Measurements from ENCODE around the gene ADGRF3.

ADGRF3 gene

GRCh38 chr2:26285931-26286330 lies 60.7 kb downstream of the ADGRF3 start:
- in situ Hi-C loops (cut with MboI; ENCODE audit: low sequenced_read_pairs, unreplicated experiment): no loop called here
- DNase-seq (ENCODE audit: low spot score): no peak
- no peak for TF ChIP-seq CTCF (IDR thresholded peaks at IDR 0.05; ENCODE audit: borderline replicate concordance, control extremely low read depth, extremely low read depth, insufficient read depth, missing control alignments)

- TF ChIP-seq CTCF (IDR thresholded peaks at IDR 0.05; ENCODE audit: borderline replicate concordance, control extremely low read depth, extremely low read depth, insufficient read depth, missing control alignments): no peak
- in situ Hi-C loops (cut with MboI; ENCODE audit: low sequenced_read_pairs, unreplicated experiment): no loop called here
- no peak for DNase-seq (ENCODE audit: low spot score)
These were observed 62.5 kb downstream of the ADGRF3 start for GRCh38 chr2:26284132-26284531.

GRCh38 chr2:26283606-26284005 lies 63.0 kb downstream of the ADGRF3 start:
- in situ Hi-C loops (cut with MboI; ENCODE audit: low sequenced_read_pairs, unreplicated experiment): no loop called here
- TF ChIP-seq CTCF (IDR thresholded peaks at IDR 0.05; ENCODE audit: borderline replicate concordance, control extremely low read depth, extremely low read depth, insufficient read depth, missing control alignments): no peak
- no peak for DNase-seq (ENCODE audit: low spot score)

- TF ChIP-seq CTCF (IDR thresholded peaks at IDR 0.05; ENCODE audit: borderline replicate concordance, control extremely low read depth, extremely low read depth, insufficient read depth, missing control alignments): no peak
- DNase-seq (ENCODE audit: low spot score): no peak
- in situ Hi-C loops (cut with MboI; ENCODE audit: low sequenced_read_pairs, unreplicated experiment): no loop called here
These were observed 65.4 kb downstream of the ADGRF3 start for GRCh38 chr2:26281226-26281625.

- in situ Hi-C loops (cut with MboI; ENCODE audit: low sequenced_read_pairs, unreplicated experiment): no loop called here
- TF ChIP-seq CTCF (IDR thresholded peaks at IDR 0.05; ENCODE audit: borderline replicate concordance, control extremely low read depth, extremely low read depth, insufficient read depth, missing control alignments): no peak
- DNase-seq (ENCODE audit: low spot score): no peak
These were observed 66.7 kb downstream of the ADGRF3 start for GRCh38 chr2:26279886-26280285.

- DNase-seq (ENCODE audit: low spot score): no peak
- TF ChIP-seq CTCF (IDR thresholded peaks at IDR 0.05; ENCODE audit: borderline replicate concordance, control extremely low read depth, extremely low read depth, insufficient read depth, missing control alignments): no peak
- in situ Hi-C loops (cut with MboI; ENCODE audit: low sequenced_read_pairs, unreplicated experiment): no loop called here
These were observed 69.9 kb downstream of the ADGRF3 start for GRCh38 chr2:26276484-26277227.

Data from GM13976 (cell line).